A673 (cell line): ENCODE measurements around the gene CATSPER4. TPM values are rescaled to one million over a fixed set of nuclear protein-coding genes. Genes with fewer than 3 reads are reported as not detected.

Experiments
- BruUV-seq: library from RNA; stranded (reverse); fragments of 400-500 nt; replicated peaks from 2 replicates; lab custom pipeline; 2021; lab: Mats Ljungman, UMichigan
- CTCF ChIA-PET: fragments of 300-600 bp; sonication (Branson Sonifier 250); formaldehyde crosslinking; loops from one replicate; lab custom pipeline; 2022; ENCODE audit warnings: antibody characterized with exemption; lab: Charles Lee
- POLR2A ChIA-PET: fragments of 300-600 bp; sonication (Branson Sonifier 250); formaldehyde crosslinking; loops from one replicate; lab custom pipeline; 2022; ENCODE audit warnings: antibody characterized with exemption; ENCODE audit not compliant: low non-redundant PET; lab: Charles Lee
- DNase-seq: peaks from one replicate; pipeline ENCODE4 v3.0.0-alpha.2; 2015; ENCODE audit warnings: low spot score
- H3K27ac ChIP-seq: fragments of 200-600 bp; sonication (generic); 2 replicates; pipeline ENCODE4 v1.5.1; 2016; ENCODE audit warnings: mixed run types, low read depth, mild to moderate bottlenecking, mixed read lengths, antibody characterized with exemption, low read length; ENCODE audit not compliant: poor library complexity, severe bottlenecking
- H3K27me3 ChIP-seq: fragments of 200-600 bp; sonication (generic); replicated peaks from 2 replicates; pipeline ENCODE4 v1.6.1; 2017; ENCODE audit warnings: mixed run types, low read depth, mild to moderate bottlenecking, mixed read lengths, antibody characterized with exemption, low read length; ENCODE audit not compliant: insufficient read depth, poor library complexity
- H3K36me3 ChIP-seq: fragments of 200-600 bp; sonication (generic); 2 replicates; pipeline ENCODE4 v1.6.1; 2016; ENCODE audit warnings: mixed run types, mild to moderate bottlenecking, mixed read lengths, antibody characterized with exemption, low read length; ENCODE audit not compliant: insufficient read depth, poor library complexity, severe bottlenecking
- H3K4me1 ChIP-seq: fragments of 200-600 bp; sonication (generic); 2 replicates; pipeline ENCODE4 v1.6.1; 2017; ENCODE audit warnings: mixed run types, mild to moderate bottlenecking, mixed read lengths, antibody characterized with exemption, low read length; ENCODE audit not compliant: insufficient read depth, poor library complexity, severe bottlenecking
- H3K4me3 ChIP-seq: fragments of 200-600 bp; sonication (generic); 2 replicates; pipeline ENCODE4 v1.5.1; 2016; ENCODE audit warnings: low read depth, mixed run types, mild to moderate bottlenecking, mixed read lengths, low read length; ENCODE audit not compliant: poor library complexity, severe bottlenecking
- H3K9me3 ChIP-seq: fragments of 200-600 bp; sonication (generic); 2 replicates; pipeline ENCODE4 v1.6.1; 2016; ENCODE audit warnings: mixed run types, low read depth, mild to moderate bottlenecking, mixed read lengths, antibody characterized with exemption, low read length; ENCODE audit not compliant: poor library complexity, severe bottlenecking
- EZH2 ChIP-seq: fragments of 200-600 bp; sonication (generic); IDR thresholded peaks from 2 replicates; pipeline ENCODE4 v1.6.1; 2017; ENCODE audit warnings: borderline replicate concordance, low read depth, mild to moderate bottlenecking, mixed read lengths, antibody characterized with exemption, low read length; ENCODE audit not compliant: poor library complexity, severe bottlenecking
- intact Hi-C: fragments of 100-400 bp; cut with micrococcal nuclease; formaldehyde crosslinking; loops from one replicate; pipeline ENCODE4 v1.10.0; 2022; ENCODE audit not compliant: unreplicated experiment
- total RNA-seq: library from RNA; stranded (reverse); gene quantifications from 2 replicates; pipeline ENCODE4 v1.2.3, GENCODE V29; 2021
- TF ChIP-seq, protein P1 (sequence below): fragments of 300-800, 200-600 bp; sonication (generic); conservative IDR thresholded peaks from 2 replicates; pipeline ENCODE4 v1.5.1; 2017; ENCODE audit warnings: low read depth, mild to moderate bottlenecking, antibody characterized with exemption, low read length, moderate library complexity, mixed read lengths

CATSPER4 gene
- total RNA-seq, 1 experiment from 2014 or later: not detected

DNA sequence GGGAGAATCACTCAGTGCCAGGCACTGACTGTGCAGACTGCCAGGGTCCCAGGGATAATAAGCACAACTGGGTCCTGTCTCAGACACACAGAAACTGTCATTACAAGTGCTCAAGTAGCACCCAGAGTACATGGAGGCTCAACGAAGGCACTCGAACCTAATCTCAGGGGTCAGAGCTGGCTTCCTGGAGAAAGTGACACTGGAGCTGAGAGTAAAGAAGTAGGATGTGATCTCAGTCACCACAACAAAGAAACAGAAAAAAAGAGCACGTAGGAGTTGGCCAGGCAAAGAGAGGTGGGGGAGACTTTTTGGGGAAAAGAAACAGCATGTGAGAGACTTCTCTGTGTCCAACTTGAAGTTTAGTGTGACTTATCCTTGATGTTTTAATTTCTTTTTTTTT is 1.3 kb downstream of the CATSPER4 start:
- no TSS peak for BruUV-seq
- Histone ChIP-seq H3K9me3 (no peaks in the 10 kb centered on the region), H3K27me3 (no peaks in the 10 kb centered on the region), H3K4me1 (no peaks in the 10 kb centered on the region), H3K27ac (no peak overlapping the region), H3K4me3 (no peak overlapping the region), H3K36me3 (no peaks in the 10 kb centered on the region)
- POLR2A ChIA-PET: no interaction called here
- no peak for DNase-seq
- intact Hi-C loops: no loop called here
- CTCF ChIA-PET: interaction anchor here (0.7 kb wide), 1 partner anchor 13 kb away, joined by 4 read pairs; no protein-coding TSS in a partner anchor
- TF ChIP-seq EZH2: no peak
- TF ChIP-seq, protein P1, sequence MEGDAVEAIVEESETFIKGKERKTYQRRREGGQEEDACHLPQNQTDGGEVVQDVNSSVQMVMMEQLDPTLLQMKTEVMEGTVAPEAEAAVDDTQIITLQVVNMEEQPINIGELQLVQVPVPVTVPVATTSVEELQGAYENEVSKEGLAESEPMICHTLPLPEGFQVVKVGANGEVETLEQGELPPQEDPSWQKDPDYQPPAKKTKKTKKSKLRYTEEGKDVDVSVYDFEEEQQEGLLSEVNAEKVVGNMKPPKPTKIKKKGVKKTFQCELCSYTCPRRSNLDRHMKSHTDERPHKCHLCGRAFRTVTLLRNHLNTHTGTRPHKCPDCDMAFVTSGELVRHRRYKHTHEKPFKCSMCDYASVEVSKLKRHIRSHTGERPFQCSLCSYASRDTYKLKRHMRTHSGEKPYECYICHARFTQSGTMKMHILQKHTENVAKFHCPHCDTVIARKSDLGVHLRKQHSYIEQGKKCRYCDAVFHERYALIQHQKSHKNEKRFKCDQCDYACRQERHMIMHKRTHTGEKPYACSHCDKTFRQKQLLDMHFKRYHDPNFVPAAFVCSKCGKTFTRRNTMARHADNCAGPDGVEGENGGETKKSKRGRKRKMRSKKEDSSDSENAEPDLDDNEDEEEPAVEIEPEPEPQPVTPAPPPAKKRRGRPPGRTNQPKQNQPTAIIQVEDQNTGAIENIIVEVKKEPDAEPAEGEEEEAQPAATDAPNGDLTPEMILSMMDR: no peak

DNA sequence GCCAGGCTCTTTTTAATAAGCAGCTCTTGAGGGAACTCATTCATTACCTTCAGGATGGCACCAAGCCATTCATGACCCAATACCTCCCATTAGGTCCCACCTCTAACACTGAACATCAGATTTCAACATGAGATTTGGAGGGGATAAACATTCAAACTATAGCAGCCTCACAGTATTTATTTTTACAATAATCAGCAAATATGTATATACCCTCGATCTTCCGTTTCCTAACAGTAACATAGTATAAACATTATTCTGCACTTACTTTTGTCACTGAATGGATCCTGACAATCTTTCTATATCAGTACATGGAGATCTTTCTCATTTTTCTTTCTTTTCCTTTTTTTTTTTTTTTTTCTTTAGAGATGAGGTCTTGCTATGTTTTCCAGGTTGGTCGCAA is 5.4 kb downstream of the CATSPER4 start:
- no peaks in the 10 kb centered on the region for H3K36me3 ChIP-seq
- no peak overlapping the region for H3K4me3 ChIP-seq
- BruUV-seq: no TSS peak
- no peaks in the 10 kb centered on the region for H3K27me3 ChIP-seq
- intact Hi-C loops: no loop called here
- no peak overlapping the region for H3K27ac ChIP-seq
- ChIA-PET CTCF (no interaction called here), POLR2A (no interaction called here)
- H3K4me1 ChIP-seq: no peaks in the 10 kb centered on the region
- no peak for DNase-seq
- no peaks in the 10 kb centered on the region for H3K9me3 ChIP-seq
- TF ChIP-seq, protein P1: no peak
- no peak for TF ChIP-seq EZH2

DNA sequence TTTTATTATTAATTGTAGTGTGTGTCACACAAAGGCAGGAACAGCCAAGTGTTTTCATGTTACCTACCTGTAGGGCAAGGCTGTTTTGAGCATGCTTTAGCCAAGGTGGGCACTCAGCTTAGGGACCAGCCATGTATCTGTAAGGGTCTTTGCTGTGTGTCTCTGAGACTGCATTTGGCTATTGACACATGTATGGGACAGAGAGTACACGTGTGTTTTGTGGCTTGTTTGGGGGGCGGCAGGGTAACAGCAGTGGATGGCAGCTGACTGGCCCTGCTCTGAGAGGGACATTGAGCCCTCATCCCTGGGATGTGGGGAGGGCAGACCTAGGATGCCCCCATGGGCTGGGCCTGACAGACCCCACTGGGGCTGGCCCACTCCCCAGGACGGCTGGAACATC is 6.9 kb downstream of the CATSPER4 start:
- no peaks in the 10 kb centered on the region for H3K9me3 ChIP-seq
- ChIA-PET CTCF (no interaction called here), POLR2A (no interaction called here)
- H3K27me3 ChIP-seq: no peaks in the 10 kb centered on the region
- intact Hi-C loops: no loop called here
- no peak for TF ChIP-seq EZH2
- TF ChIP-seq, protein P1: no peak
- no peaks in the 10 kb centered on the region for H3K36me3 ChIP-seq
- H3K27ac ChIP-seq: no peak overlapping the region
- no peak for DNase-seq
- no TSS peak for BruUV-seq
- H3K4me1 ChIP-seq: no peaks in the 10 kb centered on the region
- H3K4me3 ChIP-seq: no peak overlapping the region
